Activated gamma-delta T cell treated with Interleukin-2 at 50 U/mL for 16 hours (primary cell): ENCODE measurements around the gene MRTFA.
A peak's percentile ranks its signal among the peaks of the same experiment; 100 is the strongest.
"Not testable (repeated sequence)": the region's sequence is repeated elsewhere in the genome, so short reads cannot be mapped to it uniquely, and the experiment has no call there.

Experiments used
- DNase-seq: peaks from one replicate; pipeline ENCODE4 v3.0.0-alpha.2; 2020

MRTFA gene

GRCh38 chr22:40542821-40543540, 93.5 kb downstream of the MRTFA start:
- no peak for DNase-seq

- no peak for DNase-seq
These were observed 95.2 kb downstream of the MRTFA start for GRCh38 chr22:40541300-40541699.

- no peak for DNase-seq
These were observed 96.3 kb downstream of the MRTFA start for GRCh38 chr22:40540265-40540664.

GRCh38 chr22:40536149-40536548, 100.4 kb downstream of the MRTFA start:
- DNase-seq = not testable (repeated sequence)

GRCh38 chr22:40535642-40536041, 100.9 kb downstream of the MRTFA start:
- DNase-seq = no peak

GRCh38 chr22:40535189-40535512, 101.4 kb downstream of the MRTFA start:
- no peak for DNase-seq

GRCh38 chr22:40534379-40535188, 101.9 kb downstream of the MRTFA start:
- DNase-seq = no peak

- peak; percentile 44 for DNase-seq
These were observed 102.7 kb downstream of the MRTFA start for GRCh38 chr22:40533712-40534378.

- no peak for DNase-seq
These were observed 104.3 kb downstream of the MRTFA start for GRCh38 chr22:40531951-40532900.

GRCh38 chr22:40530391-40530790, 106.1 kb downstream of the MRTFA start:
- DNase-seq = not testable (repeated sequence)

- no peak for DNase-seq
These were observed 106.7 kb downstream of the MRTFA start for GRCh38 chr22:40529821-40530220.

- DNase-seq = no peak
These were observed 109.6 kb downstream of the MRTFA start for GRCh38 chr22:40526960-40527359.

GRCh38 chr22:40525250-40525884, 111.2 kb downstream of the MRTFA start:
- DNase-seq = peak; percentile 70

- no peak for DNase-seq
These were observed 111.9 kb downstream of the MRTFA start for GRCh38 chr22:40524392-40525249.

GRCh38 chr22:40522141-40522540, 114.4 kb downstream of the MRTFA start:
- no peak for DNase-seq

GRCh38 chr22:40521046-40521445, 115.5 kb downstream of the MRTFA start:
- DNase-seq = no peak

GRCh38 chr22:40520562-40520961, 116.0 kb downstream of the MRTFA start:
- DNase-seq = no peak

GRCh38 chr22:40519948-40520331, 116.6 kb downstream of the MRTFA start:
- DNase-seq = no peak

GRCh38 chr22:40519284-40519947, 117.1 kb downstream of the MRTFA start:
- no peak for DNase-seq

- no peak for DNase-seq
These were observed 117.7 kb downstream of the MRTFA start for GRCh38 chr22:40518840-40519239.

GRCh38 chr22:40517631-40518030, 118.9 kb downstream of the MRTFA start:
- no peak for DNase-seq
